Endothelial cell of umbilical vein (primary cell): ENCODE data around the gene BDH1. TPM values are rescaled to one million over a fixed set of nuclear protein-coding genes. Genes with fewer than 3 reads are reported as not detected.

ENCODE experiments used
- BruUV-seq: library from RNA; stranded (reverse); fragments of 400-500 nt; replicated peaks from 2 replicates; lab custom pipeline; 2021; lab: Mats Ljungman, UMichigan
- CTCF ChIA-PET: fragments of 300-600, 350-600 bp; sonication (Branson Sonifier 250); formaldehyde crosslinking; loops from one replicate; lab custom pipeline; 2021; ENCODE audit warnings: antibody characterized with exemption, inconsistent platforms; lab: Charles Lee
- POLR2A ChIA-PET: fragments of 300-600, 350-600 bp; sonication (Branson Sonifier 250); formaldehyde crosslinking; loops from one replicate; lab custom pipeline; 2021; ENCODE audit warnings: antibody characterized with exemption, inconsistent platforms; lab: Charles Lee
- DNase-seq: peaks from one replicate; pipeline ENCODE4 v3.0.0-alpha.2; 2011; ENCODE audit warnings: low read depth, low spot score
- FAIRE-seq: peaks from 2 replicates; lab custom pipeline; 2011; peaks lifted over from hg19 to GRCh38; lab: Jason Lieb, UNC
- H2AFZ ChIP-seq: 2 replicates; pipeline ENCODE4 v1.6.0; 2012; ENCODE audit warnings: low read depth, low read length, control low read depth, inconsistent platforms
- H3K27ac ChIP-seq: 2 replicates; pipeline ENCODE4 v1.5.1; 2011; ENCODE audit warnings: low read depth, mild to moderate bottlenecking, control low read depth, low read length, moderate library complexity; ENCODE audit not compliant: insufficient read depth
- H3K27me3 ChIP-seq, 2 experiments: 2 replicates each; pipeline versions ENCODE4 v1.6.0 to v1.6.1; 2011; ENCODE audit warnings: low read length in 2 of 2, mixed read lengths in 1 of 2; ENCODE audit not compliant: control insufficient read depth in 2 of 2, insufficient read depth in 2 of 2
- H3K36me3 ChIP-seq, 2 experiments: 2 replicates in 1 of 2; 3 replicates in 1 of 2; pipeline ENCODE4 v1.5.1; 2011; ENCODE audit warnings: low read length in 2 of 2, mild to moderate bottlenecking in 1 of 2, moderate library complexity in 1 of 2; ENCODE audit not compliant: control insufficient read depth in 2 of 2, insufficient read depth in 2 of 2; ENCODE audit errors: extremely low read depth in 1 of 2
- H3K4me1 ChIP-seq: 3 replicates; pipeline ENCODE4 v1.5.1; 2011; ENCODE audit warnings: mild to moderate bottlenecking, low read length; ENCODE audit not compliant: control insufficient read depth, insufficient read depth; ENCODE audit errors: extremely low read depth
- H3K4me2 ChIP-seq: 2 replicates; pipeline ENCODE4 v1.6.1; 2011; ENCODE audit warnings: low read length, control low read depth, mixed read lengths; ENCODE audit not compliant: insufficient read depth
- H3K4me3 ChIP-seq, 3 experiments: fragments of 200-600 bp in 1 of 3; sonication (generic), shearing (Covaris generic) in 1 of 3; replicated peaks in 1 of 3; 2 replicates each; pipeline ENCODE4 v1.5.1; 2011 to 2016; ENCODE audit warnings: control low read depth in 3 of 3, low read length in 3 of 3, mild to moderate bottlenecking in 2 of 3, inconsistent platforms in 1 of 3, low read depth in 1 of 3, moderate library complexity in 1 of 3; ENCODE audit not compliant: insufficient read depth in 1 of 3
- H3K79me2 ChIP-seq: 2 replicates; pipeline ENCODE4 v1.6.0; 2012; ENCODE audit warnings: low read length, inconsistent platforms; ENCODE audit not compliant: control insufficient read depth, insufficient read depth
- H3K9ac ChIP-seq: replicated peaks from 2 replicates; pipeline ENCODE3; 2011; ENCODE audit warnings: low read length, control low read depth; ENCODE audit not compliant: insufficient read depth; ENCODE audit errors: extremely low read depth
- H3K9me1 ChIP-seq: replicated peaks from 3 replicates; pipeline ENCODE4 v1.6.0; 2011; ENCODE audit warnings: mild to moderate bottlenecking, low read length; ENCODE audit not compliant: control insufficient read depth, insufficient read depth; ENCODE audit errors: extremely low read depth
- H3K9me3 ChIP-seq: replicated peaks from 2 replicates; pipeline ENCODE4 v1.5.1; 2012; ENCODE audit warnings: low read length, inconsistent platforms; ENCODE audit not compliant: control insufficient read depth, insufficient read depth
- H4K20me1 ChIP-seq: replicated peaks from 2 replicates; pipeline ENCODE3; 2011; ENCODE audit warnings: mild to moderate bottlenecking, low read length; ENCODE audit not compliant: control insufficient read depth, insufficient read depth; ENCODE audit errors: extremely low read depth
- EZH2 ChIP-seq: IDR thresholded peaks from 2 replicates; pipeline ENCODE4 v1.6.1; 2012; ENCODE audit warnings: borderline replicate concordance, low read depth, mild to moderate bottlenecking, moderate library complexity, low read length, inconsistent platforms; ENCODE audit not compliant: severe bottlenecking
- GATA2 ChIP-seq: IDR thresholded peaks from 2 replicates; pipeline ENCODE4 v1.7.0; 2011; ENCODE audit warnings: low read depth, mild to moderate bottlenecking, moderate library complexity, mixed read lengths, low read length; ENCODE audit not compliant: insufficient read length, insufficient read depth
- MAX ChIP-seq: IDR thresholded peaks from 2 replicates; pipeline ENCODE4 v1.6.1; 2011; ENCODE audit not compliant: insufficient read depth, insufficient read length
- MYC ChIP-seq: IDR thresholded peaks from one replicate; pipeline ENCODE4 v1.6.1; 2011; ENCODE audit warnings: mild to moderate bottlenecking, low read depth, low read length
- POLR2AphosphoS5 ChIP-seq: IDR thresholded peaks from 2 replicates; pipeline ENCODE4 v1.6.1; 2012; ENCODE audit warnings: low read depth, mild to moderate bottlenecking, control low read depth, low read length, moderate library complexity; ENCODE audit not compliant: insufficient read depth
- dilution Hi-C: fragments of 300-500 bp; cut with MboI; formaldehyde crosslinking; loops from one replicate; pipeline ENCODE4 v1.15.0; 2019; ENCODE audit warnings: low sequenced_read_pairs; ENCODE audit not compliant: extremely low pct_ligation_motif_present
- intact Hi-C: fragments of 100-400 bp; cut with micrococcal nuclease; formaldehyde crosslinking; loops from one replicate; pipeline ENCODE4 v1.10.0; 2022
- polyA plus RNA-seq, 4 experiments: library from polyadenylated mRNA; depleted of rRNA in 3 of 4; stranded (reverse) in 3 of 4; unstranded in 1 of 4; fragments of >200 nt; gene quantifications; 2 replicates each; pipeline versions ENCODE4 v1.2.1 to v1.2.3, GENCODE V29; 2011 to 2012; ENCODE audit warnings: missing spikeins in 1 of 4
- total RNA-seq: library from RNA; stranded (reverse); gene quantifications from 2 replicates; pipeline ENCODE4 v1.2.3, GENCODE V29; 2021
- TF ChIP-seq, protein P1 (sequence below), 2 donors: IDR thresholded peaks; 1 replicate in 1 of 2; 2 replicates in 1 of 2; pipeline ENCODE4 v1.5.1; 2011; ENCODE audit warnings: low read length in 2 of 2, mild to moderate bottlenecking in 2 of 2, moderate library complexity in 2 of 2, control low read depth in 1 of 2, inconsistent platforms in 1 of 2, low read depth in 1 of 2; ENCODE audit not compliant: insufficient read depth in 1 of 2; ENCODE audit errors: extremely low read depth in 1 of 2

BDH1 gene
- total and polyA plus RNA-seq, 2 donors (not counting 3 experiments of a cell fraction or from before 2014, with no cell fraction given), result 6.9 to 12.2 TPM

DNA sequence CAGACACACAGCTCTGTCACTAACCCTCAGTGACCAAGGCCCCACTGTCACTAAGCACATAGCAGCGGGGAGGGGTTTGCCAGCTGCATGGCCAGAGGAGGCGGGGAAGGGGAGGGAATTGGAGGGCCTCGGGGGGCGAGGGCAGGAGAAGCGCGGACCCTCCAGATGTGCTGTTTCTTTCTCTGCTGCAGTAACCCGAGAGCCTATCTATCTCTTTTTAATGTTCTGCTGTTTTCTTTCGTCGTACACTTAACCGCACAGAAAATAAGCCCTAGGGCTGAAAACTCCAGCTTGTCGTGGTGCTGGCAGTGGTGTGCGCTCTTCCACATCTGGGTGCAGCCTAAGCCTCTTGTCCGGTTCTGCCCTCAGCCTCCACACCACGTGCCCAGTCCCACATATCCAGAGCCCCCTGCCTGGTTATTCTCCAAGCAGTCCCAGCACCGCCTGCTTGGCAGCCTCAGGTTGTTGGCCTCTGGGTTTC, 51.1 kb downstream of the BDH1 start:
- Histone ChIP-seq H3K27me3 (no peaks in the 10 kb centered on the region), H3K9ac (no peak overlapping the region), H3K27ac (no peak overlapping the region), H3K36me3 (no peaks in the 10 kb centered on the region), H3K9me1 (no peaks in the 10 kb centered on the region), H4K20me1 (no peaks in the 10 kb centered on the region), H2AFZ (no peak overlapping the region), H3K4me1 (peaks cover 3% of the 10 kb centered on the region), H3K4me2 (no peak overlapping the region), H3K4me3 (no peak overlapping the region), H3K9me3 (no peaks in the 10 kb centered on the region), H3K79me2 (no peaks in the 10 kb centered on the region)
- ChIA-PET POLR2A (no interaction called here), CTCF (interaction anchor here (0.6 to 4.2 kb wide), 2 partner anchors 244 to 248 kb away, joined by 5 to 28 read pairs; no protein-coding TSS in a partner anchor)
- FAIRE-seq, result no peak
- no peak for DNase-seq
- no TSS peak for BruUV-seq
- dilution Hi-C loops, result loop anchor here (25.0 kb wide), 1 partner anchor 242 kb away; no protein-coding TSS in a partner anchor
- TF ChIP-seq MYC (no peak), POLR2AphosphoS5 (no peak), GATA2 (no peak), EZH2 (no peak)
- intact Hi-C loops, result no loop called here

GRCh38 chr3:197504229-197504628, 51.5 kb downstream of the BDH1 start:
- TF ChIP-seq MAX, result no peak
- no peak for TF ChIP-seq GATA2
- TF ChIP-seq MYC, result no peak
- TF ChIP-seq, protein P1, sequence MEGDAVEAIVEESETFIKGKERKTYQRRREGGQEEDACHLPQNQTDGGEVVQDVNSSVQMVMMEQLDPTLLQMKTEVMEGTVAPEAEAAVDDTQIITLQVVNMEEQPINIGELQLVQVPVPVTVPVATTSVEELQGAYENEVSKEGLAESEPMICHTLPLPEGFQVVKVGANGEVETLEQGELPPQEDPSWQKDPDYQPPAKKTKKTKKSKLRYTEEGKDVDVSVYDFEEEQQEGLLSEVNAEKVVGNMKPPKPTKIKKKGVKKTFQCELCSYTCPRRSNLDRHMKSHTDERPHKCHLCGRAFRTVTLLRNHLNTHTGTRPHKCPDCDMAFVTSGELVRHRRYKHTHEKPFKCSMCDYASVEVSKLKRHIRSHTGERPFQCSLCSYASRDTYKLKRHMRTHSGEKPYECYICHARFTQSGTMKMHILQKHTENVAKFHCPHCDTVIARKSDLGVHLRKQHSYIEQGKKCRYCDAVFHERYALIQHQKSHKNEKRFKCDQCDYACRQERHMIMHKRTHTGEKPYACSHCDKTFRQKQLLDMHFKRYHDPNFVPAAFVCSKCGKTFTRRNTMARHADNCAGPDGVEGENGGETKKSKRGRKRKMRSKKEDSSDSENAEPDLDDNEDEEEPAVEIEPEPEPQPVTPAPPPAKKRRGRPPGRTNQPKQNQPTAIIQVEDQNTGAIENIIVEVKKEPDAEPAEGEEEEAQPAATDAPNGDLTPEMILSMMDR (IDR thresholded peaks at IDR 0.05; ENCODE audit: extremely low read depth in 1 of 2, insufficient read depth in 1 of 2, low read depth in 1 of 2, low read length in 2 of 2), result no peak
- Histone ChIP-seq H3K9me1 (no peaks in the 10 kb centered on the region), H3K36me3 (no peaks in the 10 kb centered on the region), H4K20me1 (no peaks in the 10 kb centered on the region), H3K9me3 (no peaks in the 10 kb centered on the region), H3K4me3 (no peak overlapping the region), H2AFZ (no peak overlapping the region), H3K4me2 (no peak overlapping the region), H3K4me1 (no peaks in the 10 kb centered on the region), H3K27ac (no peak overlapping the region), H3K27me3 (no peaks in the 10 kb centered on the region), H3K79me2 (no peaks in the 10 kb centered on the region), H3K9ac (no peak overlapping the region)
- FAIRE-seq (no peak), DNase-seq (no peak)
- dilution Hi-C loops (loop anchor here (25.0 kb wide), 1 partner anchor 242 kb away; no protein-coding TSS in a partner anchor), intact Hi-C loops (no loop called here)
- CTCF ChIA-PET, result interaction anchor here (3.6 to 4.2 kb wide), 2 partner anchors 247 kb away, joined by 28 to 148 read pairs; no protein-coding TSS in a partner anchor
- POLR2A ChIA-PET, result no interaction called here
- no TSS peak for BruUV-seq
